HG02798 (cell line): Measurements from ENCODE around the gene PLCL1.
A peak's percentile ranks its signal among the peaks of the same experiment; 100 is the strongest.

Experiments
- ATAC-seq: cut with Tn5 transposase; IDR thresholded peaks from one replicate; pipeline ENCODE4 v1.9.1; 2021; ENCODE audit warnings: mild to moderate bottlenecking; ENCODE audit not compliant: unreplicated experiment, poor library complexity

Gene PLCL1

DNA sequence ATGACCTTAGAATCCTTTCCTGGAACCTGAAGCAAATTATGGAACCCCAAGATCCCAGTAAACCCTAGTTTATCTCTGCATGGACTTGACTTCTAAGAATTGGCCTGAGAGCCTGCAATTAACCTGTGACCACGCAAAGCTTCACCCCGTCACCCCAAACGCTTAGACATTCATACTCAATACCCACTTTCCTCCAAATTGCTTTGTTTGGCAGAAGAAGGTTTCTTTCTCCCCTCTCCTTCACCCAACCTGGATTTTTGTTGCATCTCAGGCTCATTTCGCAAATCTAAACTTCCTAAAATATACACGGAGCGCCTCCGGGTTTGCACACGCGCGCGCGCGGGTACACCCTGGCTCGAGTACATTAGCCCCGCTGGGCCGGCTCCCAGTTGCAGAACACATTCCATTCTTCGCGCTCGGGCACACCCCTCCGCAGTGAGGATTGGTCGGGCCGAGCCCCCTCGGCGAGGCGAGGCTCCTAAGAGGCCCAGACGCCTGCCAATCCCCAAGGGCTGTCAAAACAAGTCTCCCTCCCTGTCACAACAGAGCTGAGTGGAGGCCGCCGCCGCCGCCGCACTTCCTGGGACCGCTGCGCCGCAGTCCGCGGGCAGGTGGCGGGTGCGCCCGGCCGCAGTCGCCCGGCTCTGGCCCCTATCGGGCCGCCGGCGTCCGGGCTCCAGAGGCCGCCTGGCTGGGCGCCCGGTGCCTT lies at the start of gene PLCL1:
PLCL1 (plus strand) TSS at position 545 of the 709 bp plus-strand sequence.
- peak; percentile 100 for ATAC-seq

- ATAC-seq, result no peak
Observed at GRCh38 chr2:197759013-197759412, 45.4 kb upstream of the PLCL1 start.

DNA sequence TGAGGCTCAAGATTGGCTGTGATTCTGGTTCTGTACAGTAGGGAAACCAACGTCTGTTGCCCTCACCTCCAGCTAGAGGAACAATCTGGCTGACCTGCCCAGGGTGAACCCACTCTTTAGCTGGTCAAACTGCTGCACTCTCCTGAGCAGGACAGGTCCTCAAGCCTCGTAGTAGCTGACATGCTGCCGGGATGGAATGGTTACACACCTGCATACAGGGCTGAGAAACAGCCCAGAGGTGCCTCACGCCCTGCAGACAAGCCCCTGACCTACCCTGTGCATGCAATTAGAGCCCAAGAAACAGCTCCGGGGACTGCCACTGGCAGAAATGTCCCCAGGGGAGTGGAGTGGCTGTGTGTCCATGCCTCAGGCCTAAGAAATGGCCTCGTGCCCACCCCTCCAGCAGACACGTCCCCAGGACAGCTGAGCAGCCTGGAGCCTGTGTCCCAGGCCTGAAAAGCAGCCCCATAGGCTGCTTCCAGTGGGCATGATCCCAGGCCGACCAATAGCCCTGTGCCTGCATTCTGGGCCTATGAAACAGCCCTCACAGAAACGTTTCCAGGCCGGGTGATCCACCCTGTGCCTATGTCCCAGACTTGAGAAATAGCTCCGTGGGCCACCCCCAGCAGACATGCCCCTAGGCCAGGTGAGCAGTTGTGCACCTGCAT lies 44.6 kb upstream of the PLCL1 start:
- ATAC-seq, result no peak

DNA sequence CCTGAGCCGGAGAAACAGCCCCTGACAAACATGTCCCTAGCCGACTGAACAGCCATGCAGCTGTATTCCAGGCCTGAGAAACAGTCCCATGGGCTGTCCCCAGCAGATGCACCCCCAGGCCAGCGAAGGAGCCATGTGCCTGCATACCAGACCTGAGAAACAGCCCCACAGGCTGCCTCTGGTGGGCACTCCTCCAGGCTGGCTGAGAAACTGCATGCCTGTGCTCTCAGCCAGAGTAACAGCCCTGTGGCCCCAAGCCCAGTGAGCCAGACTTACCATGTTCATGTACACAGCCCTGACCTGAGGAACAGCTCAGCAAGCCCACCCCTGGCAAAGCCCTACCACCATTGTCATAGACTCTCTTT lies 44.1 kb upstream of the PLCL1 start:
- no peak for ATAC-seq

DNA sequence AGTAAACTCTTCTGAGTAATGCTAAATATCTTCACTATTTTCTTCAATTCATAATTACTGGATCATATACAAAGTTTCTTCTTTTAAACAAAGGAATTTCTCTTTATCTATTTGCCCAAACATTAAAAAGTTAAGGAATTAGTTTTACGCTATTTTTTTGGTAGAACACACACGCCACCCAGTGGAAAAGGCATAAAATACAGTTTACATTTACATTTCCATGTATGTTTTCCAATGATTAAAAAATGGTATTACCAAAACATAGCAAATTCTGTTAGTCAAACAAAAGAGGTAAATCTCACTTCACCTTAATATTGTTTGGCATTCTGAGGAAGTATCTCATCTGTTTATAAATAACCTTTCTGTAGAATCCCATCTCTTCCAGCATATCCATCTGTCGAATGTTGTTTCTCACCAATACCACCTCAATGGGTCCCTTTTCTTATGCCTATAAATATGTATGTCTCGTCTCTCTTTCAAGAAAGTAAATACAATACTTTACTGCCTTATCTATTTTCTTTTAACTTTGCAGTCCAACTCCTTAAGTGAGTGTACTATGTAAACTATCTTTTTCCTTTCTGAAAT lies 26.5 kb upstream of the PLCL1 start:
- ATAC-seq, result no peak

GRCh38 chr2:197779261-197779660 lies 25.1 kb upstream of the PLCL1 start:
- ATAC-seq, result no peak

GRCh38 chr2:197782126-197782525 lies 22.3 kb upstream of the PLCL1 start:
- ATAC-seq, result no peak

- no peak for ATAC-seq
Observed at GRCh38 chr2:197784956-197785941, 19.1 kb upstream of the PLCL1 start, which contains the start of gene BOLL. Gene BOLL, minus strand, starts transcription at chr2:197785319. Its CDS starts 3,469 bp downstream, at chr2:197781850.

DNA sequence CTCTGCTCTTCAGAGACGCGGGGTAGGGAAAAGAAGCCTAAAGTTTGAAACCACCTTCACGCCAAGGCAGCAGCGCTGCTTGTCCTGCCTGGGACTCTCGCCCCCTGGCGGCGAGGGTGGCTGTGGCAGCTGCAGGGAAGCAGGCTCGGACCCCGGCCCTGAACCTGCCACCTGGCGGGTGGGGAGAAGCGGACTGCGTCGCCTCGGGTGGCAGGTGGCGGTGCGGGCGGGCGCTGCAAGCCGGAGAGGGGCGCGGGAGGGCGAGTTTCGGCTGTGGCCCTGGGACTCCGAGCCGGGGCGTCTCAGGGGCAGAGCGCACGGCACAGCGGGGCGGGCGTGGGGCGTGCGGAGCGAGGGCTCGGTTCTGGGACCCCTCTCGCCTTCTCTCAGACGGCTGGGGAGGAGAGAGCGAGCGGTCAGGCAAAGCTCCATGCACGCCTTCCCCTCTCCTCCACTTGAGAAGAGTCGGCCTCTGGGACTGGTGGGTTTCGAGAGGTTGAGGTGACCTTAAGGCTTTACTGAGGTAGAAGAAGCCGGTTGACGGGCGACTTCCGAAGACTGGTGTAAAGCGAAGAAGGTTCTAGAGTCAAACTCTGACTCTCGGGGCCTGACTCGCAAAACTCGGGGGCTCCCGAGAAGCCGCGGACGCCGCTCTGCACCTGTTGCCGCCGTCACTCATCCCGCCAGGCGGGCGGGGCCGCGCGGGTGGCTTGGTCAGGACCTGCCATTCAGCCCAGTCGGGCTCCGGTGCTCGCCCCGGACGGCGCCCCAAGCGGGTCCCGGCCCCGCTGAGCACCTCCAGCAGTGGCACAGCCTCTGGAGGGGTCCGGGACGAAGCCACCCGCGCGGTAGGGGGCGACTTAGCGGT lies 18.1 kb upstream of the PLCL1 start:
- peak; percentile 78 for ATAC-seq

DNA sequence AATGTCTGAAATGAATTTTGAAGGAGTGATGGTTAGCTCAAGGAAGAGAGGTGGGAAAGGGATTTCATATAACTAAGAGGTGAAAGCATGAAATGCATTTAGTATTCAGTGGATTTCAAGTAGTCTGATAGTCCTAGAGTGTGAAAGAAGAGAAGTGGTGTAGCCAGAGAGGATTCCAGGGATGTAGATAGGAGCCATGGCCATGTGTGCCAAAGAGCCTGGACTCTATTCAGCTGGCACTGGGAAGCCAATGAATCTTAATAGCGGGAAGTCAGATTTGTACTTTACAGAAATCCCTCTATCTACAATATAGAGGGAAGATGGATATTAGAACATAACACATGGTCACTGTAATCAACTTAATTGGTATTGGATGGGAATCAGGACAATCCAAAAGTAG lies 10.9 kb upstream of the PLCL1 start:
- ATAC-seq, result no peak

DNA sequence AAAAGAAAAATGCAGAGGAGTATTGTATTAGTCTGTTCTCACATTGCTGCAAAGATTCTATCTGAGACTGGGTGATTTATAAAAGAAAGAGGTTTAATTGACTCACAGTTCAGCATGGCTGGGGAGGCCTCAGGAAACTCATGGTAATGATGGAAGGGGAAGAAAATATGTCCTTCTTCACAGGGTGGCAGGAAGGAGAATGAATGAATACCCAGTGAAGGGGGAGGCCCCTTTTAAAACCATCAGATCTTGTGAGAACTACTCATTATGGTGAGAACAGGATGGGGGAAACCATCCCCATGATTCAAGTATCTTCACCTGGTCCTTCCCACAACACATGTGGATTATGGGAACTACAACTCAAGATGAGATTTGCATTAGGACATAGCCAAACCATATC lies 9.1 kb upstream of the PLCL1 start:
- no peak for ATAC-seq

- ATAC-seq, result no peak
Observed at GRCh38 chr2:197798187-197798586, 6.2 kb upstream of the PLCL1 start.

- ATAC-seq, result no peak
Observed at GRCh38 chr2:197799068-197799467, 5.3 kb upstream of the PLCL1 start.

GRCh38 chr2:197800091-197800490 lies 4.3 kb upstream of the PLCL1 start:
- no peak for ATAC-seq

DNA sequence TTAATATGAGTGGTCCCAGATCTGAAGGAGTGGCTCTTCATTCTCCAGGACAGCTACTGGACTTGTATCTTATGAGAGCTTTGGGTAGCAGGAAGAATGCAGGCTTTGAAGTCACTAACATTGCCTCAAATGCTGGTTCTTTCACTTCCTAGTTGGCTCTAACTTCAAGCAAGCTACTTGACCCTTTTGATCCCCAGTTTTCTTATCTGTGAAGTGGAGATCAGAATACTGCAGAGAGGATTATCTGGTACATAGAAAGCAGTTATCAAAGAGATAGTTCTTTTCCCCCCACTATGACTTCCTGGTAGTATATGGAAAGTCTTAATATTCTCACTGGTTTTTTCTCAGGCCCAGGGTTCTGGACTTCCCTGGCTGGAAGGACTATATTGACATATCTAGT lies 3.4 kb upstream of the PLCL1 start:
- ATAC-seq, result no peak

DNA sequence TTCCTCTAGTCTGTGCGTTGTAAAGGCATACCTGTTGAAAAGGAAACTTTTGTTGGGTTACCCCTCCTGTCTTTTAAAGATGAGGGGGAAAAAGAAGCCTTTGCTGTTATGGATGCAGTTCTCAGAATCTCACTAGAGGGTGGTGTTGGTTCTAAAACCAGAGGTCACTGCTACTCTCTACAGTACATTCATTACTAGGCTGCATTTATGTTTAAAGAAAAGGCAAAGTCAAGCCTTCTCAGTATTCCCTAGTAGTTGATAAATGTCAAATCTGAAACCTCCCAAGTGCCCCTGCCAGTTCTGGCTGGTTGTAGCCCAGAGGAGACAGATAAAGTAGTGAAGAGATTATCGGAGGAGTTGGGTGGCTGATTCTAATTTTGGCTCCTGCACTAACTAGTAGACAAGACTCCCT lies 1.4 kb upstream of the PLCL1 start:
- peak; percentile 27 for ATAC-seq

GRCh38 chr2:197804758-197805714 lies 643 bp downstream of the PLCL1 start:
- peak; percentile 39 for ATAC-seq
